Gastrocnemius medialis (tissue), 4 donors: ENCODE measurements around the gene GCC1. TPM values are rescaled to one million over a fixed set of nuclear protein-coding genes. Genes with fewer than 3 reads are reported as not detected.

ENCODE experiments used
- ATAC-seq, 2 donors: fragments of 150-250 bp; one replicate each; pipeline ENCODE4 v1.9.1; 2016
- DNase-seq, 2 donors: peaks; one replicate each; pipeline ENCODE4 v3.0.0-alpha.2; 2019
- H3K27ac ChIP-seq, 4 donors: fragments of 200-600 bp; sonication (generic); 1 replicate in 1 of 4; 2 replicates in 3 of 4; pipeline ENCODE4 v1.5.1; 2016 to 2018; ENCODE audit warnings: mild to moderate bottlenecking in 2 of 4, moderate library complexity in 1 of 4
- H3K27me3 ChIP-seq, 3 donors: fragments of 200-600 bp; sonication (generic) in 2 of 3; 1 replicate in 1 of 3; 2 replicates in 2 of 3; pipeline versions ENCODE4 v1.5.1 to v1.6.0; 2016 to 2019; ENCODE audit warnings: mild to moderate bottlenecking in 1 of 3, moderate library complexity in 1 of 3
- H3K36me3 ChIP-seq, 2 donors: fragments of 200-600 bp; sonication (generic) in 1 of 2; one replicate each; pipeline ENCODE4 v1.5.1; 2017 to 2018
- H3K4me1 ChIP-seq, 2 donors: fragments of 200-600 bp; sonication (generic) in 1 of 2; one replicate each; pipeline ENCODE4 v1.5.1; 2016 to 2017; ENCODE audit warnings: mild to moderate bottlenecking in 2 of 2
- H3K4me3 ChIP-seq, 4 donors: fragments of 200-600 bp; sonication (generic) in 3 of 4; 1 replicate in 1 of 4; 2 replicates in 3 of 4; pipeline ENCODE4 v1.5.1; 2016 to 2019; ENCODE audit warnings: mild to moderate bottlenecking in 2 of 4
- H3K9me3 ChIP-seq, 3 donors: fragments of 200-600 bp; sonication (generic) in 2 of 3; 1 replicate in 1 of 3; 2 replicates in 2 of 3; pipeline ENCODE4 v1.5.1; 2016 to 2019
- CTCF ChIP-seq, 5 experiments: fragments of 450-650 bp in 3 of 5; fragments of 200-600 bp in 2 of 5; sonication (generic) in 2 of 5; IDR thresholded peaks in 4 of 5; conservative IDR thresholded peaks in 1 of 5; 1 replicate in 4 of 5; 2 replicates in 1 of 5; pipeline ENCODE4 v1.5.1; 2016 to 2019; ENCODE audit warnings: antibody characterized with exemption in 5 of 5, mild to moderate bottlenecking in 3 of 5, moderate library complexity in 3 of 5
- POLR2A ChIP-seq, 2 donors: fragments of 450-650 bp; IDR thresholded peaks; one replicate each; pipeline ENCODE4 v1.6.1; 2017; ENCODE audit warnings: antibody characterized with exemption in 2 of 2, mild to moderate bottlenecking in 2 of 2, moderate library complexity in 2 of 2
- in situ Hi-C, 4 donors: fragments of 200-750 bp; cut with MboI; loops; one replicate each; pipeline versions ENCODE4 v1.15.0 to v1.8.0; 2017; ENCODE audit warnings: low sequenced_read_pairs in 4 of 4
- intact Hi-C: fragments of 100-400 bp; cut with DNase I; formaldehyde crosslinking; loops from one replicate; pipeline ENCODE4 v1.15.1; 2023; ENCODE audit warnings: low total_unique reads
- total RNA-seq, 4 donors: library from RNA; depleted of rRNA; stranded (reverse); fragments of >200 nt; gene quantifications; one replicate each; pipeline versions ENCODE4 v1.1.0 to v1.2.3, GENCODE V29; 2016

Gene GCC1
- total RNA-seq, 4 donors from 2014 or later, result 12.3 to 17.9 (median 15.4) TPM

- DNase-seq (no peak), ATAC-seq (no peak)
- intact Hi-C loops, result no loop called here
- in situ Hi-C loops, result no loop called here
- Histone ChIP-seq H3K36me3 (no peaks in the 10 kb centered on the region), H3K27me3 (peaks cover 0 to 12% (median 5%) of the 10 kb centered on the region in 3 donors), H3K9me3 (no peaks in the 10 kb centered on the region), H3K4me1 (no peaks in the 10 kb centered on the region), H3K4me3 (no peak overlapping the region), H3K27ac (no peak overlapping the region)
- TF ChIP-seq CTCF (IDR thresholded peaks at IDR 0.05 in 4 of 5, conservative IDR thresholded peaks at IDR 0.05 in 1 of 5) (no peak), POLR2A (IDR thresholded peaks at IDR 0.05) (no peak)
Observed at GRCh38 chr7:127539116-127539515, 46.3 kb downstream of the GCC1 start.

GRCh38 chr7:127536741-127537140, 48.7 kb downstream of the GCC1 start:
- DNase-seq, result no peak
- TF ChIP-seq POLR2A (IDR thresholded peaks at IDR 0.05), result no peak
- H3K9me3 ChIP-seq, result no peaks in the 10 kb centered on the region
- intact Hi-C loops (no loop called here), in situ Hi-C loops (no loop called here)
- no peaks in the 10 kb centered on the region for H3K36me3 ChIP-seq
- H3K4me1 ChIP-seq, result no peaks in the 10 kb centered on the region
- H3K27me3 ChIP-seq, result peaks cover 0 to 12% (median 5%) of the 10 kb centered on the region in 3 donors
- no peak overlapping the region for H3K4me3 ChIP-seq
- ATAC-seq, result no peak
- H3K27ac ChIP-seq, result no peak overlapping the region

GRCh38 chr7:127536394-127536691, 49.1 kb downstream of the GCC1 start:
- peaks cover 0 to 12% (median 5%) of the 10 kb centered on the region in 3 donors for H3K27me3 ChIP-seq
- no peaks in the 10 kb centered on the region for H3K4me1 ChIP-seq
- H3K36me3 ChIP-seq, result no peaks in the 10 kb centered on the region
- DNase-seq (no peak), ATAC-seq (no peak)
- no peak for TF ChIP-seq POLR2A (IDR thresholded peaks at IDR 0.05)
- no peak for TF ChIP-seq CTCF (IDR thresholded peaks at IDR 0.05 in 4 of 5, conservative IDR thresholded peaks at IDR 0.05 in 1 of 5)
- H3K4me3 ChIP-seq, result no peak overlapping the region
- no peak overlapping the region for H3K27ac ChIP-seq
- in situ Hi-C loops (no loop called here), intact Hi-C loops (no loop called here)
- no peaks in the 10 kb centered on the region for H3K9me3 ChIP-seq

- Histone ChIP-seq H3K27ac (no peak overlapping the region), H3K9me3 (no peaks in the 10 kb centered on the region), H3K36me3 (no peaks in the 10 kb centered on the region), H3K4me1 (no peaks in the 10 kb centered on the region), H3K27me3 (peaks cover 0 to 12% (median 5%) of the 10 kb centered on the region in 3 donors), H3K4me3 (no peak overlapping the region)
- in situ Hi-C loops (no loop called here), intact Hi-C loops (no loop called here)
- TF ChIP-seq CTCF (IDR thresholded peaks at IDR 0.05 in 4 of 5, conservative IDR thresholded peaks at IDR 0.05 in 1 of 5) (no peak), POLR2A (IDR thresholded peaks at IDR 0.05) (no peak)
- DNase-seq (no peak), ATAC-seq (no peak)
Observed at GRCh38 chr7:127535546-127536393, 49.6 kb downstream of the GCC1 start.

GRCh38 chr7:127534636-127535035, 50.8 kb downstream of the GCC1 start:
- Histone ChIP-seq H3K27me3 (peaks cover 0 to 12% (median 5%) of the 10 kb centered on the region in 3 donors), H3K4me3 (no peak overlapping the region), H3K27ac (no peak overlapping the region), H3K9me3 (no peaks in the 10 kb centered on the region), H3K4me1 (no peaks in the 10 kb centered on the region), H3K36me3 (no peaks in the 10 kb centered on the region)
- intact Hi-C loops, result no loop called here
- DNase-seq, result no peak
- in situ Hi-C loops, result no loop called here
- TF ChIP-seq CTCF (IDR thresholded peaks at IDR 0.05 in 4 of 5, conservative IDR thresholded peaks at IDR 0.05 in 1 of 5), result no peak
- TF ChIP-seq POLR2A (IDR thresholded peaks at IDR 0.05), result no peak
- no peak for ATAC-seq
